Neural progenitor cell (in vitro differentiated cells): ENCODE data around the gene GNS. TPM values are rescaled to one million over a fixed set of nuclear protein-coding genes. Genes with fewer than 3 reads are reported as not detected.
A peak's percentile ranks its signal among the peaks of the same experiment; 100 is the strongest.

Experiments used
- DNase-seq: peaks from one replicate; pipeline ENCODE4 v3.0.0-alpha.2; 2016; ENCODE audit warnings: low spot score
- H2AFZ ChIP-seq: fragments of 200-600 bp; sonication (generic); replicated peaks from 2 replicates; pipeline ENCODE4 v1.6.1; 2016; ENCODE audit warnings: antibody characterized with exemption
- H3F3A ChIP-seq: fragments of 200-600 bp; sonication (generic); 2 replicates; pipeline ENCODE4 v1.6.1; 2016; ENCODE audit warnings: antibody characterized with exemption, low read depth
- H3K27ac ChIP-seq: fragments of 200-600 bp; sonication (generic); 2 replicates; pipeline ENCODE4 v1.5.1; 2016; ENCODE audit warnings: mild to moderate bottlenecking
- H3K27me3 ChIP-seq: fragments of 200-600 bp; sonication (generic); 2 replicates; pipeline ENCODE4 v1.6.1; 2016; ENCODE audit warnings: mild to moderate bottlenecking, moderate library complexity
- H3K36me3 ChIP-seq: fragments of 200-600 bp; sonication (generic); 2 replicates; pipeline ENCODE4 v1.5.1; 2016
- H3K4me1 ChIP-seq: fragments of 200-600 bp; sonication (generic); 2 replicates; pipeline ENCODE4 v1.6.1; 2016; ENCODE audit warnings: mixed run types
- H3K4me2 ChIP-seq: fragments of 200-600 bp; sonication (generic); 2 replicates; pipeline ENCODE4 v1.6.1; 2016
- H3K4me3 ChIP-seq: fragments of 200-600 bp; sonication (generic); 2 replicates; pipeline ENCODE4 v1.5.1; 2016
- H3K79me2 ChIP-seq: fragments of 200-600 bp; sonication (generic); 2 replicates; pipeline ENCODE4 v1.6.1; 2016; ENCODE audit warnings: low read depth
- H3K9ac ChIP-seq: fragments of 200-600 bp; sonication (generic); 2 replicates; pipeline ENCODE4 v1.6.1; 2016
- H3K9me3 ChIP-seq: fragments of 200-600 bp; sonication (generic); 2 replicates; pipeline ENCODE4 v1.5.1; 2016; ENCODE audit warnings: low read depth
- H4K20me1 ChIP-seq: fragments of 200-600 bp; sonication (generic); 2 replicates; pipeline ENCODE4 v1.6.1; 2016; ENCODE audit warnings: low read depth
- H3K27ac Mint-ChIP-seq: 3 replicates; pipeline ENCODE4 v1.8.0; 2021; ENCODE audit warnings: mixed read lengths
- H3K27me3 Mint-ChIP-seq: 2 replicates; pipeline ENCODE4 v1.8.0; 2022; ENCODE audit warnings: low read depth, mild to moderate bottlenecking, inconsistent platforms, moderate library complexity, mixed read lengths; ENCODE audit not compliant: insufficient read depth
- H3K36me3 Mint-ChIP-seq: 3 replicates; pipeline ENCODE4 v1.8.0; 2021; ENCODE audit warnings: mixed read lengths
- H3K4me1 Mint-ChIP-seq: 3 replicates; pipeline ENCODE4 v1.8.0; 2021; ENCODE audit warnings: mixed read lengths
- H3K4me3 Mint-ChIP-seq: 3 replicates; pipeline ENCODE4 v1.8.0; 2021; ENCODE audit warnings: mild to moderate bottlenecking, moderate library complexity, mixed read lengths
- H3K9me3 Mint-ChIP-seq: 3 replicates; pipeline ENCODE4 v1.8.0; 2020; ENCODE audit warnings: mixed read lengths
- EZH2 ChIP-seq: fragments of 200-600 bp; sonication (generic); IDR thresholded peaks from 2 replicates; pipeline ENCODE4 v1.6.1; 2017; ENCODE audit warnings: antibody characterized with exemption, mild to moderate bottlenecking, moderate library complexity
- EZH2phosphoT487 ChIP-seq: fragments of 200-600 bp; sonication (generic); IDR thresholded peaks from 2 replicates; pipeline ENCODE4 v1.6.1; 2017; ENCODE audit warnings: antibody characterized with exemption
- total RNA-seq: library from RNA; depleted of rRNA; stranded (reverse); fragments of >200 nt; gene quantifications from 2 replicates; pipeline ENCODE4 v1.2.3, GENCODE V29; 2015; ENCODE audit warnings: low replicate concordance
- TF ChIP-seq, protein P1 (sequence below): fragments of 200-600 bp; sonication (generic); IDR thresholded peaks from 2 replicates; pipeline ENCODE4 v1.5.1; 2017; ENCODE audit warnings: antibody characterized with exemption, mild to moderate bottlenecking

Gene GNS
- total RNA-seq, 1 donor from 2014 or later = 41.2 TPM

DNA sequence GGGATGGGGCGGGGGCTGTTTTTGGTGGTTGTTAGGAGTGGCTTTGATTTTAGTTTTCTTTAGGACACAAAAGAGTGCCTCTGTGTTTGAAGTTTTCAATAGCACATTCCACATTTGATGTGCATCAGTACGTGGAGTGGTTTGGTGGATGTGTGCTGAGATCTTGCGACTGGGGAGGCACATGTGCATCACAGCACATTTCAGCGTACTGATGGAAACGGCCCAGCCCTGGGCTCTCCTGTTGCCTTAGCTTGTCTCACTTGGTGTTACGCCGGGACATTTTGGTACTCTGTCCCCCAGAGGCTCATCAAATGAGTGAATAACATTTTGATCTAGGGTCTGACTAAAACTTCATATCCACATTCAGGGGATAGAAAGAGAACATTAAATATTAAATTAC is 70.5 kb downstream of the GNS start:
- no peak overlapping the region for H2AFZ ChIP-seq
- DNase-seq = no peak
- no peak overlapping the region for H3K4me3 ChIP-seq
- H3K36me3 ChIP-seq = no peaks in the 10 kb centered on the region
- peaks cover under 1% of the 10 kb centered on the region for H4K20me1 ChIP-seq
- peaks cover under 1% of the 10 kb centered on the region for H3K79me2 ChIP-seq
- H3K27me3 Mint-ChIP-seq = no peaks in the 10 kb centered on the region
- no peaks in the 10 kb centered on the region for H3K27me3 ChIP-seq
- peaks cover 24% of the 10 kb centered on the region for H3F3A ChIP-seq
- no peak overlapping the region for H3K9ac ChIP-seq
- H3K9me3 Mint-ChIP-seq = no peaks in the 10 kb centered on the region
- no peak overlapping the region for H3K27ac ChIP-seq
- peaks cover 18% of the 10 kb centered on the region for H3K36me3 Mint-ChIP-seq
- H3K9me3 ChIP-seq = no peaks in the 10 kb centered on the region
- peaks cover 42% of the 10 kb centered on the region for H3K4me1 Mint-ChIP-seq
- TF ChIP-seq, protein P1, sequence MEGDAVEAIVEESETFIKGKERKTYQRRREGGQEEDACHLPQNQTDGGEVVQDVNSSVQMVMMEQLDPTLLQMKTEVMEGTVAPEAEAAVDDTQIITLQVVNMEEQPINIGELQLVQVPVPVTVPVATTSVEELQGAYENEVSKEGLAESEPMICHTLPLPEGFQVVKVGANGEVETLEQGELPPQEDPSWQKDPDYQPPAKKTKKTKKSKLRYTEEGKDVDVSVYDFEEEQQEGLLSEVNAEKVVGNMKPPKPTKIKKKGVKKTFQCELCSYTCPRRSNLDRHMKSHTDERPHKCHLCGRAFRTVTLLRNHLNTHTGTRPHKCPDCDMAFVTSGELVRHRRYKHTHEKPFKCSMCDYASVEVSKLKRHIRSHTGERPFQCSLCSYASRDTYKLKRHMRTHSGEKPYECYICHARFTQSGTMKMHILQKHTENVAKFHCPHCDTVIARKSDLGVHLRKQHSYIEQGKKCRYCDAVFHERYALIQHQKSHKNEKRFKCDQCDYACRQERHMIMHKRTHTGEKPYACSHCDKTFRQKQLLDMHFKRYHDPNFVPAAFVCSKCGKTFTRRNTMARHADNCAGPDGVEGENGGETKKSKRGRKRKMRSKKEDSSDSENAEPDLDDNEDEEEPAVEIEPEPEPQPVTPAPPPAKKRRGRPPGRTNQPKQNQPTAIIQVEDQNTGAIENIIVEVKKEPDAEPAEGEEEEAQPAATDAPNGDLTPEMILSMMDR = no peak
- TF ChIP-seq EZH2phosphoT487 (no peak), EZH2 (no peak)
- no peak overlapping the region for H3K4me2 ChIP-seq
- H3K27ac Mint-ChIP-seq = peak overlapping the region; percentile 88
- H3K4me1 ChIP-seq = peaks cover 27% of the 10 kb centered on the region
- no peak overlapping the region for H3K4me3 Mint-ChIP-seq

DNA sequence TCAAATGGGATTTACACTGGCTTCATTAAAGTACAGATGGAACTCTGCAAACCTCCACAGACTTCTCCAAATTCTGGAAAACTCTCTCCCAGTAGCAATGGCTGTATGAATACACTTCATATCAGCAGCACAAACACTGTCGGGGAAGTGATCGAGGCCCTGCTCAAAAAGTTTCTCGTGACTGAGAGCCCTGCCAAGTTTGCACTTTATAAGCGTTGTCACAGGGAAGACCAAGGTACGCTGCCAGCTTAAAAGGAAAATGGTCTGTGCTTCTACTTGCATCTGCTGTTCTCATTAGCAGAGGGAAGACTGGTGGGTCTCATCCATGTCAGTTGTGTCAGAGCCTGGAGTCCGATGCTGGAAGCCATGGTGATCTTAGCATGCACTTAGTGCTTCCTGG is 71.0 kb downstream of the GNS start:
- H3K27ac ChIP-seq = no peak overlapping the region
- peaks cover 45% of the 10 kb centered on the region for H3K4me1 Mint-ChIP-seq
- H3K4me1 ChIP-seq = peaks cover 30% of the 10 kb centered on the region
- DNase-seq = no peak
- H3K4me2 ChIP-seq = no peak overlapping the region
- H4K20me1 ChIP-seq = peaks cover 6% of the 10 kb centered on the region
- TF ChIP-seq EZH2 (no peak), EZH2phosphoT487 (no peak)
- TF ChIP-seq, protein P1 = no peak
- H3K27ac Mint-ChIP-seq = peak overlapping the region; percentile 88
- H3K9ac ChIP-seq = no peak overlapping the region
- H3K4me3 Mint-ChIP-seq = no peak overlapping the region
- no peaks in the 10 kb centered on the region for H3K27me3 ChIP-seq
- H3K36me3 ChIP-seq = no peaks in the 10 kb centered on the region
- H3K27me3 Mint-ChIP-seq = no peaks in the 10 kb centered on the region
- peaks cover 18% of the 10 kb centered on the region for H3K36me3 Mint-ChIP-seq
- no peaks in the 10 kb centered on the region for H3K9me3 ChIP-seq
- peaks cover 29% of the 10 kb centered on the region for H3F3A ChIP-seq
- no peaks in the 10 kb centered on the region for H3K9me3 Mint-ChIP-seq
- H3K4me3 ChIP-seq = no peak overlapping the region
- H3K79me2 ChIP-seq = peaks cover 5% of the 10 kb centered on the region
- H2AFZ ChIP-seq = no peak overlapping the region

DNA sequence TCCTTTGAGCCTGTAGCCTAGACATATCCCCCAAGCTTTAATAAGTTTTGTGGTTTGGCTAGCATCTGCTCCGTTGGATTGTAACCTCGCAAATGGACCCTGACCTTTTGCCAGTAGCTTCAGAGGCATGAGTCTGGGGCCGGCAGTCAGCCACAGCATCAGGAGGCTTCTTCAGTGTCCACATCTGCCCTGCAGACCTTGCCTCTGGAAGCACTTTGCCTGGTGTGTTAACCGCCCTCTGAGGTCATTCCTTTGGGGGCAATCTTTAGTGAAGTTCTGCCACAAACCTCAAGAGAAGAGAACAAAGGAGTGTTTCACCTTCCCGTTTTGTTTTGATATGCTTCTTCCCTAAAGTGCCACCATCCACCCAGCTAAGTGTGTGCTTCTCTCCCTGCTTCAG is 71.4 kb downstream of the GNS start:
- H3K36me3 Mint-ChIP-seq = peaks cover 18% of the 10 kb centered on the region
- peaks cover 6% of the 10 kb centered on the region for H3K79me2 ChIP-seq
- peak overlapping the region; percentile 88 for H3K27ac Mint-ChIP-seq
- H3K4me3 ChIP-seq = no peak overlapping the region
- H4K20me1 ChIP-seq = peaks cover 10% of the 10 kb centered on the region
- peaks cover 33% of the 10 kb centered on the region for H3F3A ChIP-seq
- no peak overlapping the region for H2AFZ ChIP-seq
- H3K36me3 ChIP-seq = no peaks in the 10 kb centered on the region
- no peak overlapping the region for H3K9ac ChIP-seq
- no peak overlapping the region for H3K27ac ChIP-seq
- DNase-seq = no peak
- no peak overlapping the region for H3K4me3 Mint-ChIP-seq
- no peaks in the 10 kb centered on the region for H3K9me3 Mint-ChIP-seq
- no peaks in the 10 kb centered on the region for H3K9me3 ChIP-seq
- peaks cover 34% of the 10 kb centered on the region for H3K4me1 ChIP-seq
- H3K27me3 ChIP-seq = no peaks in the 10 kb centered on the region
- H3K4me1 Mint-ChIP-seq = peaks cover 49% of the 10 kb centered on the region
- no peaks in the 10 kb centered on the region for H3K27me3 Mint-ChIP-seq
- H3K4me2 ChIP-seq = no peak overlapping the region
- TF ChIP-seq, protein P1 = no peak
- TF ChIP-seq EZH2 = no peak
- no peak for TF ChIP-seq EZH2phosphoT487
